IMR-90 (cell line): ENCODE data around the gene GNA15. TPM values are rescaled to one million over a fixed set of nuclear protein-coding genes. Genes with fewer than 3 reads are reported as not detected.
"Not testable (repeated sequence)": the region's sequence is repeated elsewhere in the genome, so short reads cannot be mapped to it uniquely, and the experiment has no call there.

Experiments used
- ATAC-seq: fragments of 200-7000 bp; cut with Tn5 transposase; 2 replicates; pipeline ENCODE4 v1.9.1; 2020; ENCODE audit warnings: low read depth, mild to moderate bottlenecking, moderate library complexity
- BruUV-seq: library from RNA; stranded (reverse); fragments of 400-500 nt; replicated peaks from 2 replicates; lab custom pipeline; 2021; lab: Mats Ljungman, UMichigan
- CTCF ChIA-PET: fragments of 300-600 bp; formaldehyde crosslinking; extraction: SDS; loops from one replicate; lab custom pipeline; 2021; ENCODE audit warnings: antibody characterized with exemption; lab: Yijun Ruan, JAX
- POLR2A ChIA-PET: fragments of 300-600 bp; sonication (Branson Sonifier 250); formaldehyde crosslinking; loops from one replicate; lab custom pipeline; 2022; ENCODE audit warnings: antibody characterized with exemption; ENCODE audit not compliant: unreplicated experiment; lab: Charles Lee
- DNase-seq: peaks from one replicate; pipeline ENCODE4 v3.0.0; 2013
- H2AFZ ChIP-seq: replicated peaks from 2 replicates; pipeline ENCODE3; 2013; ENCODE audit warnings: low read length, mild to moderate bottlenecking; ENCODE audit not compliant: poor library complexity
- H2AK5ac ChIP-seq: 2 replicates; pipeline ENCODE4 v1.6.1; 2013; ENCODE audit warnings: low read depth, low read length, inconsistent platforms
- H2AK9ac ChIP-seq: replicated peaks from 2 replicates; pipeline ENCODE3; 2013; ENCODE audit warnings: mild to moderate bottlenecking, low read depth, low read length, moderate library complexity; ENCODE audit not compliant: poor library complexity
- H2BK120ac ChIP-seq: 2 replicates; pipeline ENCODE4 v1.6.1; 2013; ENCODE audit warnings: low read depth, low read length, inconsistent platforms
- H2BK15ac ChIP-seq: 3 replicates; pipeline ENCODE4 v1.6.1; 2013; ENCODE audit warnings: low read depth, low read length, inconsistent platforms
- H2BK20ac ChIP-seq: 2 replicates; pipeline ENCODE4 v1.6.1; 2013; ENCODE audit warnings: low read depth, mild to moderate bottlenecking, inconsistent platforms, low read length, moderate library complexity
- H2BK5ac ChIP-seq: 2 replicates; pipeline ENCODE4 v1.6.1; 2013; ENCODE audit warnings: mild to moderate bottlenecking, low read depth, low read length, inconsistent platforms; ENCODE audit not compliant: poor library complexity, severe bottlenecking
- H3K14ac ChIP-seq: replicated peaks from 2 replicates; pipeline ENCODE4 v1.6.1; 2013; ENCODE audit warnings: low read depth, low read length, inconsistent platforms
- H3K18ac ChIP-seq: 2 replicates; pipeline ENCODE4 v1.6.1; 2013; ENCODE audit warnings: low read depth, low read length, control low read depth
- H3K23ac ChIP-seq: 2 replicates; pipeline ENCODE4 v1.6.1; 2013; ENCODE audit warnings: low read depth, low read length, inconsistent platforms
- H3K27ac ChIP-seq: 2 replicates; pipeline ENCODE4 v1.5.1; 2013; ENCODE audit warnings: mild to moderate bottlenecking, control low read depth, low read length; ENCODE audit not compliant: insufficient read depth
- H3K27me3 ChIP-seq: 2 replicates; pipeline ENCODE4 v1.6.1; 2013; ENCODE audit warnings: low read length; ENCODE audit not compliant: control insufficient read depth, insufficient read depth
- H3K36me3 ChIP-seq: 2 replicates; pipeline ENCODE4 v1.6.1; 2013; ENCODE audit warnings: low read length, mixed read lengths; ENCODE audit not compliant: control insufficient read depth, insufficient read depth
- H3K4ac ChIP-seq: 2 replicates; pipeline ENCODE4 v1.6.1; 2013; ENCODE audit warnings: low read depth, low read length, inconsistent platforms
- H3K4me1 ChIP-seq: 2 replicates; pipeline ENCODE4 v1.6.1; 2013; ENCODE audit warnings: low read length, mixed read lengths; ENCODE audit not compliant: control insufficient read depth, insufficient read depth
- H3K4me2 ChIP-seq: 2 replicates; pipeline ENCODE4 v1.6.1; 2013; ENCODE audit warnings: low read depth, mild to moderate bottlenecking, control low read depth, low read length, moderate library complexity
- H3K4me3 ChIP-seq: 2 replicates; pipeline ENCODE4 v1.5.1; 2013; ENCODE audit warnings: low read depth, mild to moderate bottlenecking, control low read depth, low read length, moderate library complexity; ENCODE audit not compliant: insufficient read depth
- H3K56ac ChIP-seq: 2 replicates; pipeline ENCODE4 v1.6.1; 2013; ENCODE audit warnings: low read length, inconsistent platforms; ENCODE audit not compliant: insufficient read depth; ENCODE audit errors: extremely low read depth
- H3K79me1 ChIP-seq, 2 experiments: 2 replicates each; pipeline ENCODE4 v1.6.1; 2013; ENCODE audit warnings: low read length in 2 of 2, inconsistent platforms in 1 of 2, low read depth in 1 of 2
- H3K9ac ChIP-seq: 2 replicates; pipeline ENCODE4 v1.6.1; 2013; ENCODE audit warnings: low read depth, low read length, control low read depth
- H3K9me1 ChIP-seq: 2 replicates; pipeline ENCODE4 v1.6.1; 2013; ENCODE audit warnings: low read length, inconsistent platforms; ENCODE audit not compliant: insufficient read depth
- H3K9me3 ChIP-seq: 2 replicates; pipeline ENCODE4 v1.6.1; 2013; ENCODE audit warnings: low read length; ENCODE audit not compliant: control insufficient read depth, insufficient read depth
- H4K20me1 ChIP-seq: 2 replicates; pipeline ENCODE4 v1.6.1; 2013; ENCODE audit warnings: low read length, inconsistent platforms; ENCODE audit not compliant: insufficient read depth
- H4K5ac ChIP-seq: 2 replicates; pipeline ENCODE4 v1.6.1; 2013; ENCODE audit warnings: mild to moderate bottlenecking, low read depth, low read length, control low read depth
- H4K8ac ChIP-seq, 2 experiments: 2 replicates each; pipeline ENCODE4 v1.6.1; 2013; ENCODE audit warnings: low read depth in 2 of 2, low read length in 2 of 2, control low read depth in 1 of 2, inconsistent platforms in 1 of 2
- H4K91ac ChIP-seq: 2 replicates; pipeline ENCODE4 v1.6.1; 2013; ENCODE audit warnings: low read depth, low read length, inconsistent platforms; ENCODE audit not compliant: insufficient read depth
- BHLHE40 ChIP-seq: fragments of 150-350 bp; IDR thresholded peaks from 2 replicates; pipeline ENCODE4 v1.6.1; 2016; ENCODE audit warnings: mild to moderate bottlenecking, low read depth, low read length
- MAZ ChIP-seq: IDR thresholded peaks from 2 replicates; pipeline ENCODE4 v1.6.1; 2012; ENCODE audit warnings: low read depth, mild to moderate bottlenecking, low read length, improper control_type of control experiment, moderate library complexity, borderline replicate concordance
- MXI1 ChIP-seq: IDR thresholded peaks from 2 replicates; pipeline ENCODE4 v1.6.1; 2012; ENCODE audit warnings: low read depth, mild to moderate bottlenecking, low read length, moderate library complexity, borderline replicate concordance
- SMC3 ChIP-seq: fragments of 150-350 bp; IDR thresholded peaks from 2 replicates; pipeline ENCODE4 v1.6.1; 2016; ENCODE audit warnings: low read depth, mild to moderate bottlenecking, antibody characterized with exemption, low read length, moderate library complexity
- USF2 ChIP-seq: fragments of 150-350 bp; IDR thresholded peaks from 2 replicates; pipeline ENCODE4 v1.6.1; 2017; ENCODE audit warnings: mild to moderate bottlenecking, antibody characterized with exemption, low read length, low read depth
- WGBS, 2 experiments: methylation state at CpG; one replicate each; pipeline versions ENCODE4 v1.1.5 to v1.1.7; 2013; ENCODE audit warnings: missing lambda C conversion rate in 2 of 2; ENCODE audit not compliant: insufficient read length in 1 of 2; ENCODE audit errors: extremely low coverage in 2 of 2; 5-methylcytosine and 5-hydroxymethylcytosine counted together
- dilution Hi-C: fragments of 300-500 bp; cut with HindIII; formaldehyde crosslinking; loops from one replicate; pipeline ENCODE4 v1.14.3; 2018; ENCODE audit warnings: low sequenced_read_pairs; ENCODE audit not compliant: unreplicated experiment
- in situ Hi-C: fragments of 300-500 bp; cut with MboI; formaldehyde crosslinking; loops from 3 replicates; pipeline ENCODE4 v1.14.3; 2019; ENCODE audit warnings: low sequenced_read_pairs, inconsistent platforms, mixed read lengths
- intact Hi-C: fragments of 100-400 bp; cut with micrococcal nuclease; formaldehyde crosslinking; loops from 2 replicates; pipeline ENCODE4 v1.10.0; 2022
- polyA plus RNA-seq, 3 experiments: library from polyadenylated mRNA; depleted of rRNA; stranded (reverse); fragments of >200 nt; gene quantifications; 2 replicates each; pipeline ENCODE4 v1.2.3, GENCODE V29; 2012; ENCODE audit warnings: low replicate concordance in 1 of 3
- total RNA-seq: library from RNA; depleted of rRNA; stranded (reverse); fragments of >200 nt; gene quantifications from 2 replicates; pipeline ENCODE4 v1.2.3, GENCODE V29; 2012

GNA15 gene
- total and polyA plus RNA-seq, 2 of the 4 experiments (the other 2 are of a cell fraction) = 0.18 TPM; not detected in 1

DNA sequence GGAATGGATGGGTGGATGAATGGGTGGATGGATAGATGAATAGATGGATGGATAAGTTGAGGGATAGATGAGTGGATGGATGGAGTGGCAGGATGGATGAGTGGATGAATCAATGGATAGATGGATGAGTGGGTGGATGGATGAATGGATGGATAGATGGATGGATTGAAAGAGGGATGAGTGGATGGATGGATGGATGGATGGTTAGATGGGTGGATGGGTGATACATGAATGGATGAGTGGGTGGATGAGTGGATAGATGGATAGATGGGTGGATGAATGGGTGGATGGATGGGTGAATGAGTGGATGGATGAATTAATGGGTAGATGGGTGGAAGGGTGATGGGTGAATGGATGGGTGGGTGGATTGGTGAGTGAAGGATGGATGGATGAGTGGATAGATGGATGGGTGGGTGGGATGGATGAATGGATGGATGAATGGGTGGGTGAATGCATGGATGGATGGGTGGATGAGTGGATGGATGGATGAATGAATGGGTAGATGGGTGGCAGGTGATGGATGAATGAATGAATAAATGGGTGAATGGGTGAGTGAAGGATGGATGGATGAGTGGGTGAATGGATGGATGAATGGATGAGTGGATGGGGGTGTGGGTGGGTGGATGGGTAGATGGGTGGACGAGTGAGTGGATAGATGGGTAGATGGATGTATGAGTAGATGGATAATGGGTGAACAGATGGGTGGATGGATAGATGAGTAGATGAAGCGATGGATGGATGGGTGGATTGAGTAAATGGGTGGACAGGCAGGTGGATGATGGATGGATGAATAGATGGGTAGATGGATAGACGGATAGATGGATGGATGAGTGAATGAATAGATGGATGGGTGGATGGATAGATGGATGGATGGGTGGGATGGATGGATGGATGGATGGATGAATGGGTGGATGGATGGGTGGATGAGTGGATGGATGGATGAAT is 17.7 kb downstream of the GNA15 start:
- intact Hi-C loops (no loop called here), in situ Hi-C loops (no loop called here)
- no peak for ATAC-seq

DNA sequence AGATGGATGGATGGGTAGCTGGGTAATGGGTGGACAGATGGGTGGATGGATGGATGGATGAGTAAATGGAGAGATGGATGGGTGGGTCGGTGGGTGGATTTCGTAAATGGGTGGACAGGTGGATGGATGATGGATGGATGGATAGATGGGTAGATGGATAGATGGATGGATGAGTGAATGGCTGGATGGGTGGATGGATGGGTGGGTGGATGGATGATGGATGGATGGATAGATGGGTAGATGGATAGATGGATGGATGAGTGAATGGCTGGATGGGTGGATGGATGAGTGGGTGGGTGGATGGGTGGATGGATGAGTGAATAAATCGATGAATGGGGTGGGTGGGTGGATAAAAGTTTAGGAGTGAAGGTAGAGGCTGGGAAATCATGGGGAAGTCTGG is 18.6 kb downstream of the GNA15 start:
- H4K91ac ChIP-seq = peak overlapping the region; percentile 97
- intact Hi-C loops, H4K20me1 ChIP-seq, POLR2A ChIA-PET, H3K4me2 ChIP-seq, ATAC-seq, BruUV-seq, in situ Hi-C loops, DNase-seq, H3K36me3 ChIP-seq, H3K27me3 ChIP-seq, CTCF ChIA-PET, H3K4me1 ChIP-seq, dilution Hi-C loops, H3K4me3 ChIP-seq, H3K9me3 ChIP-seq: not testable (repeated sequence)
- peak overlapping the region; percentile 100 for H2BK20ac ChIP-seq
- peak overlapping the region; percentile 100 for H3K23ac ChIP-seq
- peak overlapping the region; percentile 82 for H3K18ac ChIP-seq
- H2BK5ac ChIP-seq = peak overlapping the region; percentile 100
- 85 to 100% methylated on average over 3 of the region's 3 CpGs for WGBS, 2 experiments
- H2AK9ac ChIP-seq = peak overlapping the region; percentile 100
- H2BK15ac ChIP-seq = peak overlapping the region; percentile 99; the same call in 2 of the 3 replicates
- H4K5ac ChIP-seq = peak overlapping the region; percentile 86
- H3K56ac ChIP-seq = peak overlapping the region; percentile 93
- H2AFZ ChIP-seq = peak overlapping the region; percentile 72
- peak overlapping the region; percentile 94 to 99 for H4K8ac ChIP-seq
- H3K9me1 ChIP-seq = peaks cover 13% of the 10 kb centered on the region
- H3K14ac ChIP-seq = peak overlapping the region; percentile 100
- H2BK120ac ChIP-seq = peak overlapping the region; percentile 99
- peak overlapping the region; percentile 73; the same call in 1 of the 2 replicates for H3K9ac ChIP-seq
- peak overlapping the region; percentile 100 for H2AK5ac ChIP-seq
- H3K79me1 ChIP-seq = peaks cover 0 to 17% of the 10 kb centered on the region in 2 experiments; a peak in 2 of 4 replicates
- peak overlapping the region; percentile 100 for H3K4ac ChIP-seq
- peak overlapping the region; percentile 88 for H3K27ac ChIP-seq

More for the DNA sequence above, 17.7 kb downstream of the GNA15 start:
- Histone ChIP-seq H2BK5ac (peak overlapping the region; percentile 51), H3K4me2 (no peak overlapping the region), H2AK9ac (no peak overlapping the region), H4K8ac (no peak overlapping the region), H3K23ac (no peak overlapping the region), H2BK20ac (peak overlapping the region; percentile 49; the same call in 1 of the 2 replicates), H3K56ac (no peak overlapping the region), H3K36me3 (no peaks in the 10 kb centered on the region), H3K79me1 (peaks cover 0 to 17% of the 10 kb centered on the region in 2 experiments; a peak in 2 of 4 replicates), H2AK5ac (peak overlapping the region; percentile 57), H3K9me3 (no peaks in the 10 kb centered on the region), H3K27me3 (no peaks in the 10 kb centered on the region), H3K9ac (no peak overlapping the region), H4K5ac (no peak overlapping the region), H4K91ac (no peak overlapping the region), H3K27ac (no peak overlapping the region), H3K18ac (no peak overlapping the region), H4K20me1 (no peaks in the 10 kb centered on the region), H3K14ac (no peak overlapping the region), H3K4me1 (peaks cover 4% of the 10 kb centered on the region; the same call in 1 of the 2 replicates), H2BK120ac (peak overlapping the region; percentile 99; the same call in 1 of the 2 replicates), H3K9me1 (peaks cover 19% of the 10 kb centered on the region), H3K4ac (peak overlapping the region; percentile 19; the same call in 1 of the 2 replicates), H2BK15ac (peak overlapping the region; percentile 49; the same call in 1 of the 3 replicates), H2AFZ (no peak overlapping the region), H3K4me3 (no peak overlapping the region)
- 61% methylated on average over 3 of the region's 3 CpGs; no CpG with 5 or more reads in 1 of the 2 experiments for WGBS, 2 experiments
- TF ChIP-seq SMC3 (no peak), MXI1 (no peak), USF2 (no peak), BHLHE40 (no peak), MAZ (no peak)
- no TSS peak for BruUV-seq
- ChIA-PET CTCF (no interaction called here), POLR2A (no interaction called here)
- dilution Hi-C loops = no loop called here
- no peak for DNase-seq
